Fibroblast of pulmonary artery (primary cell): ENCODE results near the gene HCRTR2.
"Not testable (repeated sequence)": the region's sequence is repeated elsewhere in the genome, so short reads cannot be mapped to it uniquely, and the experiment has no call there.

ENCODE experiments used
- DNase-seq: peaks from one replicate; pipeline ENCODE4 v3.0.0-alpha.2; 2010; ENCODE audit warnings: low read depth
- H3K4me3 ChIP-seq: replicated peaks from 2 replicates; pipeline ENCODE4 v1.5.1; 2011; ENCODE audit warnings: low read depth, mild to moderate bottlenecking, control low read depth, low read length, moderate library complexity
- CTCF ChIP-seq: IDR thresholded peaks from 2 replicates; pipeline ENCODE4 v1.5.1; 2011; ENCODE audit warnings: mild to moderate bottlenecking, control low read depth, low read length, inconsistent platforms; ENCODE audit errors: missing control alignments

The HCRTR2 gene

GRCh38 chr6:55212156-55212555 lies 37.8 kb downstream of the HCRTR2 start:
- DNase-seq = peak; percentile 20
- no peak overlapping the region for H3K4me3 ChIP-seq
- TF ChIP-seq CTCF = no peak

DNA sequence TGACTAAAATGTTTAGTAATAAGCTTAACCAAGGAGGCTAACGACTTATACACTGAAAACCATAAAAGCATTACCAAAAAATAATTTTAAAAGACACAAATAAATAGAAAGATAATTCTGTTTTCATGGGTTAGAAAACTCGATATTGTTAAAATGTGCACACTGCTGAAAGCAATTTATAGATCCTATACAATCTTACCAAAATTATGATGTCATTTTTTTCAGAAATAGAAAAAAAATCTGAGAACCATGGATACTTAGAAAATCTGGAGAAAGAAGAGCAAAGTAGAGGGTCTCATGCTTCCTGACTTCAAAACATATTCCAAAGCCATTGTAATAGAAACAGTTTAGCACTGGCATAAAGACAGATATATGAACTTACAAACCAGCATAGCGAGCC lies 46.6 kb downstream of the HCRTR2 start:
- DNase-seq = no peak
- no peak for TF ChIP-seq CTCF
- no peak overlapping the region for H3K4me3 ChIP-seq

- no peak overlapping the region for H3K4me3 ChIP-seq
- DNase-seq = no peak
- TF ChIP-seq CTCF = no peak
Observed at GRCh38 chr6:55227862-55228261, 53.5 kb downstream of the HCRTR2 start.

DNA sequence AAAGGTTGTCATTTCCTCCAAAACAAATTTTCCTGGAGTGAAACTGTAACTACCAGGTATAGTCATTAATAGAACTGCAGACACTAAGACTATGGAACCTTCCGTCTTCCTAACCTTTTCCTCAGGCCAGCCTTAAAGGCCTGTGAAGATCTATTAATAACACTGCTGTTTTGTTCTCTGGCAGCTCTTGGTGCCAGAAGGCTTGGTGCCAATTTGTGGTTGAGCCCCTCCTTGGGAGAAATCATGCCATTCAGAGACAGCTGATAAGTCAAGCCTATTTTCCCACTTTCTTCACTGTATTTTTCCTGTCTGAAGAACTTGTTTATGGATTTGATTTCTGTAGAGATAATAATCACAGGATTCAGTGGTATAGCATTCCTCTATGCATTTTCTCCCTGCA lies 64.8 kb downstream of the HCRTR2 start:
- no peak overlapping the region for H3K4me3 ChIP-seq
- no peak for TF ChIP-seq CTCF
- peak; percentile 29 for DNase-seq

- DNase-seq = peak; percentile 41
Observed at GRCh38 chr6:55240975-55241605, 66.8 kb downstream of the HCRTR2 start.

DNA sequence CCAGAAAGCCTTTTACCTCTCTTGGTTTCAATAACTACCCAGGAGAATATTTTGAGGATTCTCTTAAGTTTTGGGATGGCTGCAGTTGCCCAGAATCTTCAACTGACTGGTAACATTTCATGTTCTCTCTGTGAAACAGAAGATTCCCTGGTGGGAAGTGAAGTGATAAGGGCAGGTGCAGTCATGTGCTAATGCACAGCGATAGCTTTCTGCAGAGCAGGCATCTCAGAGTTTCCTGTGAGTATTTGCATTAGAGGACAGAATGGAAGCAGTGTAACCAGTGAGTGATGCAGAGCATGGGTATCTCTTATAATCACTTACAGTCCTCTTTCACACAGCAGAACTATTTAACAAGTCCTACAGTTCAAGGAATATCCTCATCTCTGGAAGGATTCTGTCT lies 76.1 kb downstream of the HCRTR2 start:
- no peak for TF ChIP-seq CTCF
- H3K4me3 ChIP-seq = no peak overlapping the region
- DNase-seq = no peak

More at GRCh38 chr6:55240975-55241605, 66.8 kb downstream of the HCRTR2 start:
- not testable (repeated sequence) for H3K4me3 ChIP-seq
- peak; percentile 39 for TF ChIP-seq CTCF

DNA sequence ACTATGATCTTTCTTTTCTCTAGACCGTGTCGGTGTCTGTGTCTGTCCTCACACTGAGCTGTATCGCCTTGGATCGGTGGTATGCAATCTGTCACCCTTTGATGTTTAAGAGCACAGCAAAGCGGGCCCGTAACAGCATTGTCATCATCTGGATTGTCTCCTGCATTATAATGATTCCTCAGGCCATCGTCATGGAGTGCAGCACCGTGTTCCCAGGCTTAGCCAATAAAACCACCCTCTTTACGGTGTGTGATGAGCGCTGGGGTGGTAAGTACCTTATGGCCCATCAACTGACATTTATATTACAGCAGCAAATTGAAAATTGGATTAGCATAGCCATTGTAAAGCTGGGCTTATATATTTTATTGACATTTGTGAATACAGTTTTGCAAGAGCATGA lies 80.8 kb downstream of the HCRTR2 start:
- no peak for TF ChIP-seq CTCF

More for the DNA sequence above, 80.8 kb downstream of the HCRTR2 start:
- no peak overlapping the region for H3K4me3 ChIP-seq
- no peak for DNase-seq
